ENCODE data around the gene OPA3.
A peak's percentile ranks its signal among the peaks of the same experiment; 100 is the strongest.
"Not testable (repeated sequence)": the region's sequence is repeated elsewhere in the genome, so short reads cannot be mapped to it uniquely, and the experiment has no call there.

OPA3 gene

GRCh38 chr19:45584332-45585157, at the start of gene OPA3:
Gene OPA3, minus strand, starts transcription at chr19:45584802. Its CDS starts 38 bp downstream, at chr19:45584764.
- peak; percentile 99 for DNase-seq

GRCh38 chr19:45632468-45633196, 48.0 kb upstream of the OPA3 start:
- peak; percentile 23 for DNase-seq

- DNase-seq, result no peak
Observed at GRCh38 chr19:45630463-45630862, 45.9 kb upstream of the OPA3 start.

- DNase-seq, result no peak
Observed at GRCh38 chr19:45629704-45630103, 45.1 kb upstream of the OPA3 start.

- not testable (repeated sequence) for DNase-seq
Observed at GRCh38 chr19:45628219-45628618, 43.6 kb upstream of the OPA3 start.

GRCh38 chr19:45623984-45624383, 39.4 kb upstream of the OPA3 start:
- no peak for DNase-seq

GRCh38 chr19:45621976-45622503, 37.4 kb upstream of the OPA3 start:
- DNase-seq, result no peak

- DNase-seq, result no peak
Observed at GRCh38 chr19:45621389-45621788, 36.8 kb upstream of the OPA3 start.

- no peak for DNase-seq
Observed at GRCh38 chr19:45616704-45617017, 32.1 kb upstream of the OPA3 start.

GRCh38 chr19:45615795-45616703, 31.4 kb upstream of the OPA3 start:
- peak; percentile 95 for DNase-seq

GRCh38 chr19:45615056-45615455, 30.5 kb upstream of the OPA3 start:
- DNase-seq, result not testable (repeated sequence)

GRCh38 chr19:45613926-45614725, 29.5 kb upstream of the OPA3 start:
- DNase-seq, result no peak

- DNase-seq, result no peak
Observed at GRCh38 chr19:45608948-45609347, 24.3 kb upstream of the OPA3 start.

GRCh38 chr19:45607071-45608029, 22.7 kb upstream of the OPA3 start:
- DNase-seq, result no peak

- no peak for DNase-seq
Observed at GRCh38 chr19:45601524-45602374, 17.1 kb upstream of the OPA3 start, which contains the start of gene GPR4. Gene GPR4, minus strand, starts transcription at chr19:45602212. Its CDS starts 10,346 bp downstream, at chr19:45591866.

GRCh38 chr19:45601115-45601514, 16.5 kb upstream of the OPA3 start:
- no peak for DNase-seq

- no peak for DNase-seq
Observed at GRCh38 chr19:45600340-45600885, 15.8 kb upstream of the OPA3 start.

GRCh38 chr19:45599286-45599685, 14.7 kb upstream of the OPA3 start:
- no peak for DNase-seq

GRCh38 chr19:45598267-45599001, 13.8 kb upstream of the OPA3 start:
- no peak for DNase-seq

Data from NCI-H2029 treated with DMSO at 0.1 percent for 48 hours (cell line).